ENCODE measurements around the gene CCDC126.
A peak's percentile ranks its signal among the peaks of the same experiment; 100 is the strongest.
"Not testable (repeated sequence)": the region's sequence is repeated elsewhere in the genome, so short reads cannot be mapped to it uniquely, and the experiment has no call there.

The CCDC126 gene

DNA sequence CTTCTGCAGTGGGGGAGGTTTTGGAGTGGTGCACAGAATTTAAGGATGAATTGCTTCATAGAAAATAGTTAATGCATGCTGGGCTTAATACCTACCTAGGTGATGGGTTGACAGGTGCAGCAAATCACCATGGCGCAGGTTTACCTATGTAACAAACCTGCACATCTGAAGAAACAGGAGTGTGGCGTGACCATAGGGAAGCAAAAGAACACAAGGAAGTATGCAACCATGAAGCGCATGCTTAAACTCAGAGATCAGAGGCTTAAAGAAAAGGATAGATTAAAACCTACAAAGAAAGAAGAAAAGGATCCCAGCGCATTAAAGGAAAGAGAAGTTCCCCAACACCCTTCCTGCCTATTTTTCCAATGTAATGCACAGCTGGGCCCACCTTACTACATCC, 22.0 kb downstream of the CCDC126 start:
- FAIRE-seq: no peak
- no peak for DNase-seq (ENCODE audit: extremely low spot score, insufficient read length, low read depth)

DNA sequence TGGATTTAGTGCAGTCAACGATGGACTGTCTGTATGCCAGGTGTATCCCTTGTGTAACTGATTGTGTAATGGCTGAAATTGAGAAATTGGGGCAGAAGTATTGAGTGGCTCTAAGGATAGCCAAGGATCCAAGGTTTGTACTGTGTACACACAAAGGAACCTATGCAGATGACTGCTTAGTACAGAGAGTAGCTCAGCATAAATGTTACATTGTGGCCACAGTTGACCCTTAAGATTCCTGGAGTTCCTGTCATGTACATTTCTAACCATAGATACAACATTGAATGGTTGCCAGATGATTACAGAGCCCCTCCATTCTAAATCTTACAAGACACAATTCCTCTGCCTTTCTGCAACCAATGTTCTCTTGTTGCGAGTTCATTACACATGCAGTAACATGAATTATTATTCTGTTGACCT, 25.3 kb downstream of the CCDC126 start:
- FAIRE-seq (no peak), DNase-seq (ENCODE audit: extremely low spot score, insufficient read length, low read depth) (no peak)

DNA sequence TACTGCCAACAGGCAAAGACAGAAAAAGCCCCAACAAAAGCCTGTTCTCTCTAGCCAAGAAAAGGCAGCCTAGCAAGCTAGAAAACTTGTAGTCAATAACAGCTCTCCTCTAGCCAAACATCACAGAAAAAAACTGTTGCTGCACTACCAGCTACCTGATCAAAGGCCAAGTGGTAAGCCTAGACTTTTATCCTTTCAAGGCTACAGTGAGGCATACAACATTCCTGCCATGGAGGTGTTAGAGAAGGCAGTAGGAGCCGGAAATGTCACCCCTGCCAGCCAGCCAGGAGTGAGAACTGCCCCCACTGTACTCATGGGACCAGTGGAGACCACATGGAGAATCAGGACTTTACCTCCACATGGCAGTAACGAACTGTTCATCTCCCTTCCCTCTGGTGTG, 31.2 kb downstream of the CCDC126 start:
- FAIRE-seq (no peak), DNase-seq (ENCODE audit: extremely low spot score, insufficient read length, low read depth) (no peak)

DNA sequence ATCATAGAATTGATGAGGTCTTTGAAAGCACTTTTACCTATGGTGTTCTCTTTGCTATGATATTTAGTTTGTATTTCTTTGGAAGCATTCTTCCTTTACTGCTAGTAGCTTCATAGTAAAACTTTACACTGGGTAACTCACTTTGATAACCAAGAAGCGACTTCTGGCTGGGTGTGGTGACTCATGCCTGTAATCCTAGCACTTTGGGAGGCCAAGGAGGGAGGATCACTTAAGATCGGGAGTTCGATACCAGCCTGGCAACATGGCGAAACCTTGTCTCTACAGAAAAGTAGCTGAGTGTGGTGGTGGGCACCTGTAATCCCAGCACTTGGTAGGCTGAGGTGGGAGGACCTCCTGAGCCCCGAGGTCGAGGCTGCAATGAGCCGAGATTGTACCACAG, 36.2 kb downstream of the CCDC126 start:
- DNase-seq (ENCODE audit: extremely low spot score, insufficient read length, low read depth) (no peak), FAIRE-seq (no peak)

DNA sequence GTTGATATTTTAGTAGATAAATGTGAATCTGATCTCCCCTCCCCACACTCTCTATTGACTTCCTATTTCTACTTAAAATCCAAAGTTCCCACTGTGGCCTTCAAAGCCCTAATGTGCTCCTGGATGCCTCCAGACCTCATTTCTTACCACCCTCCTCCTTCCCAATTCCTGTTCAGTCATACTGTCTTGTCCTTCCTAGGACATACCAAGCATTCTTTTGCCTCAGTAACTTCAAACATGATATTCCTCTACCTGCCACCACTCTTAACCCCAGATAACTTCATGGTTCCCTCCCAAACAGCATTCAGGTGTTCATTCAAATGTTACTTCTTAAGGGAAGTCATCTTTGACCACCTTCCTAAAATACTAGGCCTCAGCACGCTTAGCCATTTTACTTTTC, 48.6 kb downstream of the CCDC126 start:
- no peak for FAIRE-seq
- DNase-seq (ENCODE audit: extremely low spot score, insufficient read length, low read depth): no peak

DNA sequence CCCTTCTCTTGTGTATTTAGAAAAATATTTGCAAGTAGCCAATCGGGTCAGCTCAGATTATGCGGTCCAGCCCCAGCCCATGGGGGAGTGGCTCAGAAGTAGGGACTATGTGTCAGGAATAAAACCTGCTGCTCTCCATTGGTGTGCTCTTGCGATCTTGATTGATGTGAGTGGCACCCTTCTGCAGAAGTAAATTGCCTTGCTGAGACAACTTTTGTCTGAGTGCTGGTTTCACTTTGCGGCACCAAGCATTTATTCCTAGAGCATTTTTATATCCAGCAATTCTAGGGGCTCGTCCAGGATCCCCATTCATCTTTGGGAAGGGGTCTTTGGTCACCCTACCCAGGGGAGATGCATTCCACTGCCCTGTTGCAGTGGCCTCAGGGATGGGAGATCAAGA, 56.8 kb downstream of the CCDC126 start:
- no peak for FAIRE-seq

DNA sequence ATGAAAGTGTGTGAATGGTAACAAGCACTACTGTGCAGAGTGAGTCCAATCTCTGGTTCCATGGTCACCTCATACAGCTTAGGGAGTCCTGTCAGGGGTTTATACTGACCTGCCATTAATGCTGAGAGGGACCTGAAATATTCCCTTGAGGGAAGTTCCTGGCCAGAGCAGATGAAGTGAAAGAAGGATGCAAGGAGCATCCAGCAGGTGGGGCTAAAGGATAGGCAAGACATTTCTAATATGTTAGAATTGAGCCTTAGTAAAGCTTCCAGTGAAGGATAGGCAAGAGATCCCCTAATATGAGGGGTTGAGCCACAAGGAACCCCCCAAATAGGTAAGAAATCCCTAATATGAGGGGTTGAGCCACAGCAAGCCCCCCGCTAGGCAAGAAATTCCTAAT, 57.3 kb downstream of the CCDC126 start:
- FAIRE-seq (no peak), DNase-seq (ENCODE audit: extremely low spot score, insufficient read length, low read depth) (no peak)

More for the DNA sequence above, 56.8 kb downstream of the CCDC126 start:
- DNase-seq (ENCODE audit: extremely low spot score, insufficient read length, low read depth): no peak

DNA sequence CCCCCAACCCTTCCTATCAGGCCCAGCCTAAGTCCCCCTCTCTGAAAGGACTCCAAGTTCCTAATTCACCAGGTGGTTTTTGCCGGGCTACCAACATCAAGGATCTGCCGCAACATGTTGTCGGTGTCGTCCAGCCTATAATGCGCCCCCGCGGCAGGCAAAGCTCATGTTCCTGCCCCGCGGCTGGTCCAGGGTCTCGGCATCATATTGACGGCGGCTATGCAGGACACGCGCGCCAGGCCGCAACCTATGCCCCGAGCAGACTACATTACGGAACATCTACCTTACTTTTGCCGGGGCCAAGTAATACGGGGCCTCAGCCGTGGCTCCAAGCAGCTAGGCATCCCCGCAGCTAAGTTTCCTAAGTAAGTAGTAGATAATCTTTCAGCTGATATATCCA, 58.3 kb downstream of the CCDC126 start:
- DNase-seq (ENCODE audit: extremely low spot score, insufficient read length, low read depth) (no peak), FAIRE-seq (no peak)

DNA sequence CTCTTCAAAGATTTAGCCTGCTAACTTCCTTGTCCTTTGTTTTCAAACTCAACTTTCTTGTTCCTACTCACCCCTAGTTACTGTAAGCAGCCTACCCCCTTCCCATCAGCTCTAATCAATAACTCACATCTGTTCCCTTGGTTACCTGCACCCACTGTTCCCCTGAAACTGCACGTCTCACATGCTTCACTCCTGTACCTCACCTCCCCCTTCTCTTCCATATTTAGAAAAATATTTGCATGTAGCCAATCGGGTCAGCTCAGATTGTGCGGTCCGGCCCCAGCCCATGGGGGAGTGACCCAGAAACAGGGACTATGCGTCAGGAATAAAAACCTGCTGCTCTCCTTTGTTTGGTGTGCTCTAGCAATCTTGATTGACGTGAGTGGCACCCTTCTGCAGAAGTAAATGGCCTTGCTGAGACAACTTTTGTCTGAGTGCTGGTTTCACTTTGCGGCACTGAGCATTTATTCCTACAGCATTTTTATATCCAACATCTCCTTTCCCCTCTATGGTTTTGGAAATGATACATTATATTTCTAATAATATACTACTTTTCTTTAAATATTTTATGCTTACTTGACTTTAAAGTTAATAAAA, 61.7 kb downstream of the CCDC126 start:
- DNase-seq (ENCODE audit: extremely low spot score, insufficient read length, low read depth): no peak
- FAIRE-seq: no peak

DNA sequence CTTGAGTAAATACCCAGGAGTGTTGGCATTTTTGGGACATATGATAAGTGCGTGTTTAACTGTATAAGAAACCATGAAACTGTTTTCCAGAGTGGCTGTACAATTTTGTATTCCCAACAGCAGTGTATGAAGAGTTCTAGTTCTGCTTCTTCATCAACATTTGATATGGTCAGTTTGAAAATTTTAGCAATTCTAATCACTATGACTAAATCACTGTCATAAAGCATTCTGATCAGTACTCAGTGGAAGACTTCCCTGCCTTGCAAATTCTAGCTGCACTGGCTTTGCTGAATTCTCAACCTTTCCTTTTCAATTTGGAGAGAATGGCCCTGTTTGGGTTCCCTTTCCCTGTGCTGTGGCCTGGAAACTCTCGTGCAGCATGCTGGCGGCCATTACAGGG, 64.2 kb downstream of the CCDC126 start:
- no peak for FAIRE-seq

DNA sequence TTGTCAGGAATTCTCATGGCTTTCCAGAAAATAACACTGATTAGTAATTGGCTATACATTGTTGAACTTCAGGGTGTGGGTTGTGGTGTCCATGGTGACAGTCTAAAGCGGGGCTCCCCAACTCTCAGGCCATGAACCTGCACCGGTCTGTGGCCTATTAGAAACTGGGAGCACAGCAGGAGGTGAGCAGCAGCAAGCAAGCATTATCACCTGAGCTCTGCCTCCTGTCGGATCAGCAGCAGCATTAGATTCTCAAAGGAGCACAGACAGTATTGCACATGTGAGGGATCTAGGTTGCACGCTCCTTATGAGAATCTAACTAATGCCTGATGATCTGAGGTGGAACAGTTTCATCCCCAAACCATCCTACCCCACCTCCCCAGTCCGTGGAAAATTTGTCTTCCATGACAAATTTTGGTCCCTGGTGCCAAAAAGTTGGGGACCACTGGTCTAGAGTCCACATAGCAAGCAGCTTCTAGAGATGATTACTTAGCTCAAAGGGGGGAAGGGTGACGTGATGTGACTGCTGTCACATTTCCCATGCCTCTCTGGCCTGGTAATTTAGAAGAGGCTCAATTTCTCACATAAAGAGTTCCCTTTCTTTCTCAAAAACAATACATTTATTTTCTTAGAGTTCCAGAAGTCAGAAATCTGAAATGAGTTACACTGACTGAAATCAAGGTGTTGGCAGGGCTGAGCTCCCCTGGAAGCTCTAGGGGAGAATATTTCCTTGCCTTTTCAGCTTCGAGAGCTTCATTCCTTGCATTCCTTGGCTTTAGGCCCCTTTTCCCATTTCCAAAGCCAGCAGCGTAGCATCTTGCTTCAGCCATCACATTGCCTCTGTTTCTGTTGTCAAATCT, 65.2 kb downstream of the CCDC126 start:
- DNase-seq (ENCODE audit: extremely low spot score, insufficient read length, low read depth) (no peak), FAIRE-seq (no peak)

More for the DNA sequence above, 64.2 kb downstream of the CCDC126 start:
- no peak for DNase-seq (ENCODE audit: extremely low spot score, insufficient read length, low read depth)

DNA sequence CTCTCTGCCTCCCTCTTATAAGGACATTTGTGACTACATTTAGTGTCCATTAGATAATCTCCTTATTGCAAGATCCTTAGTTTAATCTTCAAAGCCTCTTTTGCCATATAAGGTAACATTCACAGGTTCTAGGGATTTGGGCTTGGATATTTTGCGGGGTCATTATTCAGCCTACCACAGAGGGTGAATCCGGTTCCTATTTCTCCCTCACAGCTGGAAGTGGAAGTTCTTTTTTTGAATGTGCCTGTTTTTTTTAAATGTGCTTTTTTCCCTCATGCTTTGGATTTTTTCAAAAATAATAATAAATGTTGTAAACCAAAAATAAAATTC, 65.8 kb downstream of the CCDC126 start:
- FAIRE-seq: no peak
- no peak for DNase-seq (ENCODE audit: extremely low spot score, insufficient read length, low read depth)

DNA sequence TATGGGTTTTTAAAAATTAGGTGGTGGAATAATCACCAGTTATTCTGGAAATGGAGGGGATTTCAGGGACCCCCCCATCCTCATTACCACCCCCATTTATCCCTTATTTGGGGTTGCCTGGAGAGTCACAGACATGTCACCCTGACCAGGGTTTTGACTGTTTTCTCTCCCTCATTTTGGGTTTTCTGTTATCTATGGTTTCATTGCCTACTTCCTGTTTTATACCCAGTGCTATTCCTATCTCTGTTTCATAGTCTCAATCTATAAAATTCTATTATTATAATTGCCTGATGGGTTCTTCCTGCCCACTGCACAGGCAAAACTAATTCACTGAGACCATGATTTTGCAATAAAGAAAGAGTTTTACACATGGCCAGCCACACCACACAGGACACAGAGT, 66.9 kb downstream of the CCDC126 start:
- DNase-seq (ENCODE audit: extremely low spot score, insufficient read length, low read depth) (no peak), FAIRE-seq (no peak)

DNA sequence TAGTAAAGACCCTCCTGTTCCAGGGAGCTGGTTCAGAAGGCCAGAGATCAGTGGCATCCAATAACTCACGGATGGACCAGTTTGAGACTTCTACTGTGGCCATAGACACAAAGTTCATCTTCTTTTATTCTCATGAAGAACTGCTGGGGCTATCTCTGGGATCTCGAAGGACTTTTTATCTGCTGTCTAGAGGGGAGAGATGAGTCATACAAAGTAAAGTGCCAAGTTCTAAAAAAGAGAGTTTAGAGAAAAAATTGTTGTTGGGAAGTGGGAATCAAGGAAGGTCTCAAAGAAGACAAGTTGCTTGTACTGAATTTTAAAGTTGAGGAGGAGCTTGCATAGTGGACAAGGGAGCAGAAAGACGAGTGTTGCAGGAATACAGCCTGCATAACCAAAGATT, 74.9 kb downstream of the CCDC126 start:
- FAIRE-seq: no peak
- DNase-seq (ENCODE audit: extremely low spot score, insufficient read length, low read depth): no peak

DNA sequence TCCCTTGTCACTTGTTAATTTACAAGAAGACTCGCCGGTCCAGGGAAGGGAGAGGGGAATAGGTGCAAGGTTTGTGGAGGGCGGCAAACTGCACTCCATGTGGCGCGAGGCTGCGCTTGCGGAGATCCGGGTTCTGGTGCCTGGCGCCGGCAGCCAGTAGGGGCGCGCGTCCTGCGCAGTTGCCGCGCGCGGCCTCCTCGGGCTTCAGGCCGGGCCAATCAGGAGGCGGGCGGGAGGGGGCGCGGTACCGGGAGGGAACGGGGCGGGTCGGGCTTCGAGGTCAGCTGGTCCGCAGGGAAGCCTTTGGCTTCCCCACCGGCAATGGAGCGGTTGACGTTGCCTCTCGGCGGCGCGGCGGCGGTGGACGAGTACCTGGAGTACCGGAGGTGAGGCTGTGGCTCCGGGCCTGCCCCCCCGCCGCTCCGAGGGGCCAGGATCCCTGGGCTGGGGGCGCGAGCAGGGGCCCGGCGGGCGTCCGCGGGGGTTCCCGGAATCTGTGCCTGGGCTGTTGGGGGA, 82.8 kb downstream of the CCDC126 start, which contains the start of gene FAM221A:
Gene FAM221A (plus strand): TSS at position 302 of the 516 bp plus-strand sequence. CDS start 20 bp downstream, at position 322.
- DNase-seq (ENCODE audit: extremely low spot score, insufficient read length, low read depth) (peak; percentile 71), FAIRE-seq (peak; percentile 85)

DNA sequence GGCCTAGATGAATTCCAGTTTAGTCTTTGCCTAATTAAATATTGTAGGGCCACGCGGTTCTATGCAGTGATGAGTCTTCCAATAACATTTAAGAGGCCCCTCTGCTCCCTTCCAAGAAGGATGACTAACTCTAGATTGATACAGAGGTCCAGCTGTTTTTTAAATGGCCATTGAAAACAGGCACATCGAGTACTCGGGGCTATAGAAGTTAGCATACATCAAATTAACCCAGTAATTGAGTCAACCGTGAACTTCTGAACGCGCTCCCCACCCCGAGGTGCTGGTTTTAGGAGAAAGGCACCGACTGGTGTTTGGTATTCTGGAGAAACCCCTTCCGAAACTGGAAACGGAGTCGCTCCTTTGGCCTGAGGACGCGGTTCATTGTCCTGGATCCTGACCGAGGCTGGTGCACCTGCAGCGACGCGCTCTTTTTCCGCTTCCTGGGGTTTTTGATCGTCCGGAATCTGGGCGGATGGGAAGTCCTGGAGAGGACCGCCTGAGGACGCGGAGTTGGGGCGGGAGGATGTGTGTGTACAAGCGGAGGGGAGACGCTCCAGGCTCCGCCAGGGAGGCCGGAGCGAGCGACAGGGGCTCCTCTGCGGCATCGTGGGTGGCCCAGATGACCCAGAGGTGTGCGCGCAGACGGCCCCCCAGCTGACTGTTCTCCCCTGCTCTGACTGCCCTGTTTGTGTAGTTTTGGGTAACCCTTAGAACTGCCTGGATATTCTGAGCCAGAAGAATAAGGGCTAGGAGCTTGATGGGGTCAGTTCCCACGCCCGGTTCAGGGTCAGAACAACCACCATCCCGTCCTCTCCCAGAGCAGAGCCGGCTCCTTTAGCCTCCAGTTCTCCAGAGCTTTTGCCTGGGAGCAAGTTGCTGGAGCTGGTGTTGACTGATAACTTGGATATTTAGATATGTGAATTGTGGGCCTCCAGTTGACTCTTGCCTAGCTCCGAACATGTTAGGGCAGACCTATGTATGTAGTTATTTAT, 83.5 kb downstream of the CCDC126 start:
- DNase-seq (ENCODE audit: extremely low spot score, insufficient read length, low read depth): no peak
- peak; percentile 67 for FAIRE-seq

DNA sequence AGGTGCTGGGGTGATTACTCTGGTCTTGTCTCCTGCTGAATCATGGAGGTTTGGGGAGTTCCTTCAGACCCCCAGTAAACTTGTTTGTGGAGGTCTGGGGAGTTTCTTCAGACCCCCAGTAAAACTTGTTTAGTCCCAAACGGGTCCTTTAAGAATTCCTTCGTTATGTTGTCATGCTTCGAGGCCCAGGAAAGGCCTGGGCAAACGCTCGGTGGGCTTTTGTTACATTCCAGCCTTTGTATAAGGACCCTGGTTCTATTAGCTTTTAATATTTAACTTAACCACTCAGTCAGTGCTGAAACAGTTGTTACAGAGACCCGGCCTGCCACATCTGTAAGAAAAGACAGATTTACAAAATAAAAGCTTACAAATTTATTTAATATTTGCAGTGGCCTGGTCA, 86.9 kb downstream of the CCDC126 start:
- FAIRE-seq; DNase-seq (ENCODE audit: extremely low spot score, insufficient read length, low read depth): not testable (repeated sequence)

DNA sequence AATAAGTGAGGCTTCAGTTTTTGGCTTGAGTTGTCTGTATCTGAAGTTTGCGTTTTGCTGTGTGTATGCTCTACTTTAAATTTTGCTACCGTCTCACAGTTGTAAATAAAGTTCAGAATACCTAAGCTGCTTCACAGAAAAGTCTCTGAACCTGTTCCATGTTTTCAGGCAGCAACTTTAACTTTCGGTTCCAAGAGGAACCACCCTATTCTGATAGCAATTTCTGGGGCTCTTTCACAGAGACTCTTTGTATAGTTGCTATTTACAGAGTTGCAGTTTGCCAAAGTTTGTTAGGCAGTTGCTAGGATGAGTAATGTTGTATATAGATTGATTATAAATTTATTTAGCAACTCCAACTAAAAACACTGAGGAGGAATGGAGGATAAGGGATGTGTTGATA, 88.5 kb downstream of the CCDC126 start:
- DNase-seq (ENCODE audit: extremely low spot score, insufficient read length, low read depth) (no peak), FAIRE-seq (no peak)

DNA sequence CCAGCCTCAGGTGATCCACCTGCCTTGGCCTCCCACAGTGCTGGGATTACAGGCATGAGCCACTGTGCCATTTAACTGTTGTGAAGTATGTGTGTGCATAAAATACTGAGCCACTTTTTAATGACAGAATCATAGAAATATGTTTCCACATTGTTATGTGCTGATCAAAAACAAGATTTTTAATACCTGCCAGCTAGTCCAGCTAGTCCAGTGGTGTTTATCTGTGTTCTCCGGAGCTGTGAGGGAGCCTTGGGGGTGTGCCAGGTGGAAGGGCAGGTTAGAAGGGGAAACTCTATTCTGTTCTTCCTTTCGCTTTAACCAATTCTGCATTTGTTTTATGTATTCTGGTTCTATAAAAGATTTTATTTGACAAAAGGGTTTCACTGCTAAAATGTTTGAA, 89.8 kb downstream of the CCDC126 start:
- DNase-seq (ENCODE audit: extremely low spot score, insufficient read length, low read depth): no peak
- no peak for FAIRE-seq

DNA sequence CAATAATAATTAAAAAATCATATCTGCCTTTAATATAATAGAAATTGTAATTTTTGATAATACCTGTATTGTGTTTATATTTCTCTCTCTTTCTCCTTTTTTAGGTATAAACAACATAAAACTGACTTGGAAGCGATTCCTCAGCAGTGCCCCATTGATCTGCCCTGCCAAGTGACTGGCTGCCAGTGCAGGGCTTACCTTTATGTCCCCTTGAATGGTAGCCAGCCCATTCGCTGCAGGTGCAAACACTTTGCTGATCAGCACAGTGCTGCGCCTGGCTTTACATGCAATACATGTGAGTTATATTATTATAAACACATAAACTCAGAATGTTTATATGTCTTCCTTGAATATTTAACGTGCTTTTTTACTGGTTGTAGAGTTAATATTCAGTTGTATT, 92.0 kb downstream of the CCDC126 start:
- DNase-seq (ENCODE audit: extremely low spot score, insufficient read length, low read depth) (no peak), FAIRE-seq (no peak)
